ENCODE data around the gene PCDHA2. TPM values are rescaled to one million over a fixed set of nuclear protein-coding genes. Genes with fewer than 3 reads are reported as not detected.
A peak's percentile ranks its signal among the peaks of the same experiment; 100 is the strongest.
"Not testable (repeated sequence)": the region's sequence is repeated elsewhere in the genome, so short reads cannot be mapped to it uniquely, and the experiment has no call there.

The PCDHA2 gene
- total RNA-seq, 1 donor from 2014 or later = 1.6 TPM

- H3K9me3 Mint-ChIP-seq (ENCODE audit: unreplicated experiment) = peaks cover 34% of the 10 kb centered on the region
- peaks cover 5% of the 10 kb centered on the region for H3K36me3 Mint-ChIP-seq (ENCODE audit: unreplicated experiment)
- DNase-seq (ENCODE audit: extremely low spot score, unreplicated experiment) = no peak
- H3K4me1 Mint-ChIP-seq (ENCODE audit: unreplicated experiment) = no peaks in the 10 kb centered on the region
- H3K27me3 Mint-ChIP-seq (ENCODE audit: unreplicated experiment) = no peaks in the 10 kb centered on the region
- no peak overlapping the region for H3K27ac Mint-ChIP-seq (ENCODE audit: unreplicated experiment)
- TF ChIP-seq, protein P1, sequence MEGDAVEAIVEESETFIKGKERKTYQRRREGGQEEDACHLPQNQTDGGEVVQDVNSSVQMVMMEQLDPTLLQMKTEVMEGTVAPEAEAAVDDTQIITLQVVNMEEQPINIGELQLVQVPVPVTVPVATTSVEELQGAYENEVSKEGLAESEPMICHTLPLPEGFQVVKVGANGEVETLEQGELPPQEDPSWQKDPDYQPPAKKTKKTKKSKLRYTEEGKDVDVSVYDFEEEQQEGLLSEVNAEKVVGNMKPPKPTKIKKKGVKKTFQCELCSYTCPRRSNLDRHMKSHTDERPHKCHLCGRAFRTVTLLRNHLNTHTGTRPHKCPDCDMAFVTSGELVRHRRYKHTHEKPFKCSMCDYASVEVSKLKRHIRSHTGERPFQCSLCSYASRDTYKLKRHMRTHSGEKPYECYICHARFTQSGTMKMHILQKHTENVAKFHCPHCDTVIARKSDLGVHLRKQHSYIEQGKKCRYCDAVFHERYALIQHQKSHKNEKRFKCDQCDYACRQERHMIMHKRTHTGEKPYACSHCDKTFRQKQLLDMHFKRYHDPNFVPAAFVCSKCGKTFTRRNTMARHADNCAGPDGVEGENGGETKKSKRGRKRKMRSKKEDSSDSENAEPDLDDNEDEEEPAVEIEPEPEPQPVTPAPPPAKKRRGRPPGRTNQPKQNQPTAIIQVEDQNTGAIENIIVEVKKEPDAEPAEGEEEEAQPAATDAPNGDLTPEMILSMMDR (IDR thresholded peaks at IDR 0.05) = no peak
- no peak overlapping the region for H3K4me3 Mint-ChIP-seq (ENCODE audit: unreplicated experiment)
Measured at GRCh38 chr5:140796718-140797095, 2.1 kb downstream of the PCDHA2 start.

DNA sequence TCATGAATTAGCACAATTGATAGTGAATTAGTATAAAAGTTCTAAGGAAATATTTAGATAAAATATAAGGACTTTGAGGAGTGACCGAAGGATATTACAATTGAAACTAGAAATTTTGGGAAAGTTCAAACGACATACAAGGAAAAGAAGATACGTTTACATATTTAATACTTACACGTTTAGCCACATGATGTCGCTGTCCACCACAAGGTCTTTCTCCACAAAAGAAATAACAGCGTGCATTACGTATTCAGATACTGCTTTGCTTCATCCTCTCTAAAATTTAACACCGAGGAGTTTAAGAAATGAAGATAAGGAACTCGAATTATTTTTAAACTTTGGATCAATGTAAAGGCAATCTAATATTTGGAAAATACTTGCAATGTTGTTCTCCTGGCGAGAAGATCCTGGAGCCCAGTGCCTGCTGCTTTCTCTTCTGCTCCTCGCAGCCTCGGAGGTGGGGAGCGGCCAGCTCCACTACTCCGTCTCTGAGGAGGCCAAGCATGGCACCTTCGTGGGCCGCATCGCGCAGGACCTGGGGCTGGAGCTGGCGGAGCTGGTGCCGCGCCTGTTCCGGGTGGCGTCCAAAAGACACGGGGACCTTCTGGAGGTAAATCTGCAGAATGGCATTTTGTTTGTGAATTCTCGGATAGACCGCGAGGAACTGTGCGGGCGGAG is 6.3 kb downstream of the PCDHA2 start, which contains the start of gene PCDHA3:
Gene PCDHA3 (plus strand): TSS at position 242 of the 678 bp plus-strand sequence.
- Mint-ChIP-seq H3K27ac (ENCODE audit: unreplicated experiment) (no peak within 1 kb of the TSS), H3K4me3 (ENCODE audit: unreplicated experiment) (no peak within 1 kb of the TSS), H3K4me1 (ENCODE audit: unreplicated experiment) (no peaks in the 10 kb centered on the region), H3K9me3 (ENCODE audit: unreplicated experiment) (peaks cover 12% of the 10 kb centered on the region), H3K27me3 (ENCODE audit: unreplicated experiment) (no peaks in the 10 kb centered on the region), H3K36me3 (ENCODE audit: unreplicated experiment) (peaks cover 5% of the 10 kb centered on the region)
- TF ChIP-seq, protein P1 (IDR thresholded peaks at IDR 0.05) = no peak
- DNase-seq (ENCODE audit: extremely low spot score, unreplicated experiment) = no peak

DNA sequence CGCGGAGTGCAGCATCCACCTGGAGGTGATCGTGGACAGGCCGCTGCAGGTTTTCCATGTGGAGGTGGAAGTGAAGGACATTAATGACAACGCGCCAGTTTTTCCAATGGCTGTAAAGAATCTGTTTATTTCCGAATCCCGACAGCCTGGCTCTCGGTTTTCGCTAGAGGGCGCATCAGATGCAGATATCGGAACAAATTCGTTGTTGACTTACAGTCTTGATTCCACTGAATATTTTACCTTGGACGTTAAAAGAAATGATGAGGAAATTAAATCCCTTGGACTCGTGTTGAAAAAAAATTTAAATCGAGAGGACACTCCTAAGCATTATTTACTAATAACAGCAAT is 6.8 kb downstream of the PCDHA2 start:
- Mint-ChIP-seq H3K27ac (ENCODE audit: unreplicated experiment) (no peak overlapping the region), H3K4me3 (ENCODE audit: unreplicated experiment) (no peak overlapping the region), H3K36me3 (ENCODE audit: unreplicated experiment) (peaks cover 5% of the 10 kb centered on the region), H3K27me3 (ENCODE audit: unreplicated experiment) (no peaks in the 10 kb centered on the region), H3K4me1 (ENCODE audit: unreplicated experiment) (no peaks in the 10 kb centered on the region), H3K9me3 (ENCODE audit: unreplicated experiment) (peaks cover 12% of the 10 kb centered on the region)
- TF ChIP-seq, protein P1 (IDR thresholded peaks at IDR 0.05) = no peak
- no peak for DNase-seq (ENCODE audit: extremely low spot score, unreplicated experiment)

DNA sequence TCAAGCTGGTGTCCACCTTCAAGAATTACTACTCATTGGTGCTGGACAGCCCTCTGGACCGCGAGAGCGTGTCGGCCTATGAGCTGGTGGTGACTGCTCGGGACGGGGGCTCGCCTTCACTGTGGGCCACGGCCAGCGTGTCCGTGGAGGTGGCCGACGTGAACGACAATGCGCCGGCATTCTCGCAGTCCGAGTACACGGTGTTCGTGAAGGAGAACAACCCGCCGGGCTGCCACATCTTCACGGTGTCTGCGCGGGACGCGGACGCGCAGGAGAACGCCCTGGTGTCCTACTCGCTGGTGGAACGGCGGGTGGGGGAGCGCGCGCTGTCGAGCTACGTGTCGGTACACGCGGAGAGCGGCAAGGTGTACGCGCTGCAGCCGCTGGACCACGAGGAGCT is 7.7 kb downstream of the PCDHA2 start:
- not testable (repeated sequence) for H3K27ac Mint-ChIP-seq (ENCODE audit: unreplicated experiment); H3K4me1 Mint-ChIP-seq (ENCODE audit: unreplicated experiment); DNase-seq (ENCODE audit: extremely low spot score, unreplicated experiment); H3K4me3 Mint-ChIP-seq (ENCODE audit: unreplicated experiment); H3K27me3 Mint-ChIP-seq (ENCODE audit: unreplicated experiment); H3K36me3 Mint-ChIP-seq (ENCODE audit: unreplicated experiment)
- H3K9me3 Mint-ChIP-seq (ENCODE audit: unreplicated experiment) = peaks cover 10% of the 10 kb centered on the region

DNA sequence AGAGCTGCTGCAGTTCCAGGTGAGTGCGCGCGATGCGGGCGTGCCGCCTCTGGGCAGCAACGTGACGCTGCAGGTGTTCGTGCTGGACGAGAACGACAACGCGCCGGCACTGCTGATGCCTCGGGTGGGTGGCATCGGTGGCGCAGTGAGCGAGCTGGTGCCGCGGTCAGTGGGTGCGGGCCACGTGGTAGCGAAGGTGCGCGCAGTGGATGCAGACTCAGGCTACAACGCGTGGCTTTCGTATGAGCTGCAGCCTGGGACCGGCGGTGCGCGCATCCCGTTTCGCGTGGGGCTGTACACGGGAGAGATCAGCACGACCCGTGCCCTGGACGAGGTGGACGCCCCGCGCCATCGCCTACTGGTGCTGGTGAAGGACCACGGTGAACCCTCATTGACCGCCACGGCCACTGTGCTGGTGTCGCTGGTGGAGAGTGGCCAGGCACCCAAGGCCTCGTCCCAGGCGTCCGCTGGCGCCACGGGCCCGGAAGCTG is 8.2 kb downstream of the PCDHA2 start:
- Mint-ChIP-seq H3K36me3 (ENCODE audit: unreplicated experiment) (peaks cover 2% of the 10 kb centered on the region), H3K27me3 (ENCODE audit: unreplicated experiment) (no peaks in the 10 kb centered on the region), H3K9me3 (ENCODE audit: unreplicated experiment) (peaks cover 9% of the 10 kb centered on the region), H3K4me1 (ENCODE audit: unreplicated experiment) (peaks cover 4% of the 10 kb centered on the region), H3K4me3 (ENCODE audit: unreplicated experiment) (no peak overlapping the region), H3K27ac (ENCODE audit: unreplicated experiment) (no peak overlapping the region)
- TF ChIP-seq, protein P1 (IDR thresholded peaks at IDR 0.05) = no peak
- peak; percentile 84 for DNase-seq (ENCODE audit: extremely low spot score, unreplicated experiment)

Data from osteocyte (in vitro differentiated cells).